Small intestine (tissue), 7 donors: ENCODE results near the gene HCRTR1. TPM values are rescaled to one million over a fixed set of nuclear protein-coding genes. Genes with fewer than 3 reads are reported as not detected.

Source experiments
- DNase-seq, 2 donors: peaks; one replicate each; pipeline versions ENCODE4 v3.0.0 to v3.0.0-alpha.2; 2013
- FAIRE-seq: peaks from 2 replicates; lab custom pipeline; 2012; peaks lifted over from hg19 to GRCh38; lab: Jason Lieb, UNC
- H3K27ac ChIP-seq, 3 donors: one replicate each; pipeline ENCODE4 v1.5.1; 2013; ENCODE audit warnings: low read length in 2 of 3, mild to moderate bottlenecking in 2 of 3, control low read depth in 1 of 3, inconsistent platforms in 1 of 3, low read depth in 1 of 3, moderate library complexity in 1 of 3
- H3K27me3 ChIP-seq, 3 donors: one replicate each; pipeline ENCODE4 v1.6.1; 2013; ENCODE audit warnings: low read length in 3 of 3, inconsistent platforms in 1 of 3; ENCODE audit not compliant: control insufficient read depth in 3 of 3, insufficient read depth in 3 of 3
- H3K36me3 ChIP-seq, 3 donors: one replicate each; pipeline ENCODE4 v1.6.1; 2013; ENCODE audit warnings: low read length in 3 of 3, inconsistent platforms in 1 of 3, low read depth in 1 of 3, mild to moderate bottlenecking in 1 of 3, moderate library complexity in 1 of 3; ENCODE audit not compliant: control insufficient read depth in 3 of 3, insufficient read depth in 2 of 3
- H3K4me1 ChIP-seq, 3 donors: one replicate each; pipeline ENCODE4 v1.6.1; 2013; ENCODE audit warnings: low read length in 2 of 3, inconsistent platforms in 1 of 3, low read depth in 1 of 3, mild to moderate bottlenecking in 1 of 3, moderate library complexity in 1 of 3; ENCODE audit not compliant: control insufficient read depth in 3 of 3, insufficient read depth in 2 of 3
- H3K4me3 ChIP-seq, 3 donors: one replicate each; pipeline ENCODE4 v1.5.1; 2013; ENCODE audit warnings: low read length in 3 of 3, control low read depth in 1 of 3, inconsistent platforms in 1 of 3, low read depth in 1 of 3, mild to moderate bottlenecking in 1 of 3, moderate library complexity in 1 of 3
- H3K9me3 ChIP-seq, 2 donors: one replicate each; pipeline ENCODE4 v1.6.1; 2013; ENCODE audit warnings: low read depth in 1 of 2, low read length in 1 of 2; ENCODE audit not compliant: control insufficient read depth in 2 of 2, insufficient read depth in 1 of 2
- WGBS, 3 donors: extraction: QIAGEN DNeasy Blood & Tissue Kit; methylation state at CpG; one replicate each; pipeline ENCODE4 v1.1.7; 2013; 5-methylcytosine and 5-hydroxymethylcytosine counted together
- polyA plus RNA-seq, 4 donors: library from polyadenylated mRNA; stranded (reverse) in 3 of 4; unstranded in 1 of 4; fragments of 200-250 nt in 3 of 4; fragments of 120-200 nt in 1 of 4; gene quantifications; one replicate each; pipeline versions ENCODE4 v1.2.1 to v1.2.3, GENCODE V29; 2013
- donor health status: healthy with polysubstance abuse.
- donor health status: control.
- donor health status: control.
- donor health status: Bipolar disorder and iron deficiency.
- donor health status: healthy.

Gene HCRTR1
- polyA plus RNA-seq, 4 donors = 0.06 to 0.10 TPM; not detected in 2

DNA sequence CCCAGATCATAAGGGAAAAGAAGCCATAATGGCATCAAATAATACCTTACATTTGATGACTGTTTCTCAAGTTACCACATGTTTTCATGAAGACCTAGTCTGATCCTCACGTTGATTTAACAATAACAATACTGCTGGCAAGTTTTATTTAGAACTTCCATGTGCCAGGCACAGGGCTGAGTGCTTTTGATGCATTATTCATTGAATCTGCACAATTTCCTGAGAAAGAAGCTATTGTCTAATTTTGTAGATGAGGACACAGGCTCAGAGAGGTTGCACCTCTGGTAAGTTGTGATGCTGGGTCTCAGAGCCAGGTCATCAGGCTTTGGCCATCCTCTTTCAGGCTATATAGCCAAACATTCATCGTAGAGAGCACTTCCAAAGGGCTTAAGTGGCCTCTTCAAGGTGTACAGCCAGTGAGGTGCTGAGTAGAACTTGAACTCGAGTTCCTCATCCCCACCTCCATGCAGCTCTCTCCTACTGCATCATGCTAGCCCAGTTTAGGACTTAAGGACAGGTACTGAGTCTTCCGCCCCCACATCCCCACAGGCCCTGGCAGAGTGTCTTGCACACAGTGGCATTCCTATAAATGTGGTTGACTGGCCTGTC lies 35.5 kb downstream of the HCRTR1 start:
- H3K9me3 ChIP-seq = no peaks in the 10 kb centered on the region
- peaks cover 0 to 23% (median 0%) of the 10 kb centered on the region in 3 donors for H3K4me1 ChIP-seq
- DNase-seq (no peak), FAIRE-seq (no peak)
- H3K36me3 ChIP-seq = peaks cover 0 to 55% (median 0%) of the 10 kb centered on the region in 3 donors
- WGBS, 3 donors = 80 to 93% (median 80%) methylated on average over 4 of the region's 4 CpGs
- H3K27me3 ChIP-seq = no peaks in the 10 kb centered on the region
- H3K27ac ChIP-seq = no peak overlapping the region
- H3K4me3 ChIP-seq = no peak overlapping the region

DNA sequence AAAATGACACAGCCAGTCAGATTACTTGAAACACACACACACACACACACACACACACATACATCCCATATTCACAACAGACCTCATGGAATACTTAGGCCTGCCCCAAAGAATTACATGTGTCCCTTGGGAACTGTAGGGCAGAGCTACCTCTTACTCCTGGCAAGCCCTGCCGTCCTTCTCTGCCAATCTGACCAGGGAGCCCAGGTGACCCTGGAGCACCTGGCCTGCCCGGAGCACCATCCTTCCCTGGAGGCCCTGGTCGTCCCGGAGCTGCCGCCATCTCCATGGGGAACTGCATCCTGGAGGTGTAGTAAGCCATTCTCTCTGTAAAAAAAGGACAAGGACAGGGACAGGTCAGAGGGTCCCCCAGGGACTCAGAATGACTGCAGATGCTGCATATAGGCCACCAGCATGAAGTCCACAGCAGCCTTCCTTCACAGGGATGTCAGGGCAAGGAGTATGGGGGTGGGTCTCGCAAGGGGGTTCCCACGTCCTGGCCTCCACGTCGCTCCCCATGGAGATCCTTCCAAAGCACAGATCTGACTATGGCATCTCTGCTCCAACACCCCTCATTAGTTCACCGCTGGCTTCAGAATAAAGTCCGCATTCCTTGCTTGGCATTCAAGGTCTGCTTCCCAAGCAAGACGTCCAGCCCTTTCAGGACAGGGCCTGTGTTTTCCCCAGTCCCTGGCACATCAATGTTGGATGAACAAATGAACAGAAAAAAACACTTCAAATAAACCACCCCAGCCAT lies 36.4 kb downstream of the HCRTR1 start:
- no peaks in the 10 kb centered on the region for H3K9me3 ChIP-seq
- DNase-seq (no peak), FAIRE-seq (no peak)
- peaks cover 0 to 23% (median 0%) of the 10 kb centered on the region in 3 donors for H3K4me1 ChIP-seq
- no peak overlapping the region for H3K4me3 ChIP-seq
- H3K27me3 ChIP-seq = no peaks in the 10 kb centered on the region
- peaks cover 0 to 64% (median 0%) of the 10 kb centered on the region in 3 donors for H3K36me3 ChIP-seq
- 84 to 90% (median 88%) methylated on average over 12 of the region's 12 CpGs for WGBS, 3 donors
- no peak overlapping the region for H3K27ac ChIP-seq

DNA sequence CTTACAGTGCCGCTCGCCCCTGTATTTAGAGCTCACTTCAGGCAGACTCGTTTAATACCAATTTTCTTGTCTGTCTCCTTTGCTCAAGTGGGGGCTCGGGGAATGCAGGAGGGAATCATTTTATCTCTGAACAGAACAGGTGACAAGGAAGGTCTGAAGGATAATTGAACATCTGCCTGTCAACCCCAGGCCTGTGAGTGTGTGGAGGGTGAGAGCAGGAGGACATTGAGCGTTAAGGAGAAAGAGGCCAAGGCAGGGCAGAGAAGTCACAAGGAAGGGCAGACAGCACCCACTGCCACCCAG lies 36.9 kb downstream of the HCRTR1 start:
- H3K9me3 ChIP-seq = no peaks in the 10 kb centered on the region
- H3K36me3 ChIP-seq = peaks cover 0 to 69% (median 0%) of the 10 kb centered on the region in 3 donors
- no peaks in the 10 kb centered on the region for H3K27me3 ChIP-seq
- no peak for FAIRE-seq
- H3K4me1 ChIP-seq = peaks cover 0 to 23% (median 0%) of the 10 kb centered on the region in 3 donors
- WGBS, 3 donors = 90 to 98% (median 93%) methylated on average over 5 of the region's 5 CpGs
- no peak overlapping the region for H3K27ac ChIP-seq
- H3K4me3 ChIP-seq = no peak overlapping the region
- DNase-seq = no peak

DNA sequence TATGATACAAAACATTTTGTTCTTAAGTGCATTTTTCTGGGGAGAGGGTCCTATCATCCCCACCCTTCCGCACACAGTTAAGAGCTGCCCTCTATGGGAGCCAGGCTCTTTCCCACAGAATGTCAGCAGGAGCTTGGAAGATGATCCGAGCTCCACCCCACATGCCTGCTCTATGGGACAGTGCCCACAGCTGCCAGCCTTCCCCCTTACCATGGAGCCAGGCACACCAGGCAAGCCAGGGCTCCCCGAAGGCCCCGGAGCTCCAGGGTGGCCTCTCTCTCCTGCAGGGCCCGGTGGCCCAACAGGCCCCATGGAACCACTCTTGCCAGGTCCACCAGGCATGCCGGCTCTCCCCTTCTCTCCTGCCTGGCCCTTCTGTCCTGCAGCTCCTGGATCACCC lies 37.6 kb downstream of the HCRTR1 start:
- DNase-seq (no peak), FAIRE-seq (no peak)
- 85 to 92% (median 86%) methylated on average over 6 of the region's 6 CpGs for WGBS, 3 donors
- peaks cover 0 to 21% (median 0%) of the 10 kb centered on the region in 3 donors for H3K4me1 ChIP-seq
- no peaks in the 10 kb centered on the region for H3K9me3 ChIP-seq
- H3K4me3 ChIP-seq = no peak overlapping the region
- peaks cover 0 to 76% (median 0%) of the 10 kb centered on the region in 3 donors for H3K36me3 ChIP-seq
- no peak overlapping the region for H3K27ac ChIP-seq
- H3K27me3 ChIP-seq = no peaks in the 10 kb centered on the region

DNA sequence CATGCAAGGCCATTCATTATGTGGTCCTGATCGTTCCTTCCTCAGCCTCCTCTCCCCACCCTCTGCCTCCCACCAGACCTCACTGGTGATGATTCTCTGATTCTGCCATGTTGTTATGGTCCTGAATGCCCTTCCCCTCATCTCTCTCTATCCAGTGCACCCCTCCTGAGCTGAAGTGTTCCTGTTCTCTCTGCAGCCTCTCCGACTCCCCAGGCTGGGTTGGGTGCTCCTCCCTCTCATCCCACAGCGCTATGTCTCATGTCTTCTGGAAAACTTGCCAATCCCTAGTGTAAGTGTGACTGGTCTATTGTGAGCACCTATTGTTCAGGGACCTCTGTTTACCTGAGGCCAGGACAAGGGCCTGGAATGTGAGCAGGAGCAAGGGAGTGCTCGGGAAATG lies 38.3 kb downstream of the HCRTR1 start:
- no peak overlapping the region for H3K27ac ChIP-seq
- whole genome bisulfite sequencing, 3 donors = 83 to 90% (median 85%) methylated on average over 4 of the region's 4 CpGs
- DNase-seq = no peak
- H3K4me3 ChIP-seq = no peak overlapping the region
- FAIRE-seq = no peak
- H3K27me3 ChIP-seq = no peaks in the 10 kb centered on the region
- H3K4me1 ChIP-seq = peaks cover 0 to 15% (median 0%) of the 10 kb centered on the region in 3 donors
- peaks cover 0 to 83% (median 0%) of the 10 kb centered on the region in 3 donors for H3K36me3 ChIP-seq
- H3K9me3 ChIP-seq = no peaks in the 10 kb centered on the region

- no peak overlapping the region for H3K27ac ChIP-seq
- no peak overlapping the region for H3K4me3 ChIP-seq
- H3K4me1 ChIP-seq = peaks cover 0 to under 1% (median 0%) of the 10 kb centered on the region in 3 donors
- peaks cover 0 to 89% (median 0%) of the 10 kb centered on the region in 3 donors for H3K36me3 ChIP-seq
- H3K9me3 ChIP-seq = no peaks in the 10 kb centered on the region
- no peak for DNase-seq
- H3K27me3 ChIP-seq = no peaks in the 10 kb centered on the region
- 82 to 88% (median 85%) methylated on average over 14 of the region's 14 CpGs for WGBS, 3 donors
- FAIRE-seq = no peak
Measured at GRCh38 chr1:31657020-31657804, 39.7 kb downstream of the HCRTR1 start.

DNA sequence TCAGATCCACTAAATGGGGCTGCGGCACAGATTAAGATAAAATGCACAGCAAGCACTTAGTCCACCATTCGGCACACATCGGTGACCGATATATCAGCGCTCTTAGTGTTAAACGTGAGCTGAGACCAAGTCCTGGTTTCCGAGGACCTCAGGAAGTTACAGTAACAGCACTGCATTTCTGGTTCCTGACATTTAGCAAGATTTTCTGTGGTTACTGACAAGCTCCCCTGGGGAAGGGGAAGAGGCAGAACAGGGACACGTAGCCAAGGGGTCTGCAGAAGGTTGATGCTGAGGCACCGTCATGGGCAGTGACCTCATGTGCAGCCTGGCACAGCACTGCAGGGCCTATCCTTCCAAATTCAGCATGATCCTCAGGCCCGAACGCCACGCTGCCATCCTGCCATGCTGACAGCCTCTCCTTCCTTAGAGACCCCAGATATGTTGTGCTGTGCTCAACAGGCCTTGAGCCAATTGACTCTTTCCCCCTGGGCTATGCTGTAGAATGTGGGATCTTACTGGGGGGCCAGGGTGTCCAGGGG lies 40.6 kb downstream of the HCRTR1 start:
- no peak for DNase-seq
- no peak overlapping the region for H3K4me3 ChIP-seq
- no peak overlapping the region for H3K27ac ChIP-seq
- 87 to 97% (median 89%) methylated on average over 12 of the region's 12 CpGs for WGBS, 3 donors
- H3K4me1 ChIP-seq = no peaks in the 10 kb centered on the region
- H3K36me3 ChIP-seq = peaks cover 0 to 88% (median 0%) of the 10 kb centered on the region in 3 donors
- FAIRE-seq = no peak
- H3K9me3 ChIP-seq = no peaks in the 10 kb centered on the region
- no peaks in the 10 kb centered on the region for H3K27me3 ChIP-seq

- Histone ChIP-seq H3K4me1 (no peaks in the 10 kb centered on the region), H3K36me3 (peaks cover 0 to 86% (median 0%) of the 10 kb centered on the region in 3 donors), H3K9me3 (no peaks in the 10 kb centered on the region), H3K4me3 (no peak overlapping the region), H3K27ac (no peak overlapping the region), H3K27me3 (no peaks in the 10 kb centered on the region)
- no peak for DNase-seq
- WGBS, 3 donors = 86 to 91% (median 88%) methylated on average over 3 of the region's 3 CpGs
- FAIRE-seq = no peak
Measured at GRCh38 chr1:31658721-31659120, 41.2 kb downstream of the HCRTR1 start.
